ENCODE data around the gene BAIAP2.

BAIAP2 gene

GRCh38 chr17:81156866-81157805 is 122.2 kb downstream of the BAIAP2 start:
- H3K4me1 ChIP-seq (ENCODE audit: control insufficient read depth, insufficient read depth, low read length), result no peaks in the 10 kb centered on the region
- no peak overlapping the region for H3K4me3 ChIP-seq (ENCODE audit: low read length)
- no peak overlapping the region for H3K9ac ChIP-seq (ENCODE audit: low read length)
- no peaks in the 10 kb centered on the region for H3K36me3 ChIP-seq (ENCODE audit: control insufficient read depth, insufficient read depth, low read length)
- no peaks in the 10 kb centered on the region for H3K27me3 ChIP-seq (ENCODE audit: control insufficient read depth, insufficient read depth, low read length)
- H3K27ac ChIP-seq (ENCODE audit: low read depth, low read length), result no peak overlapping the region

- H3K9ac ChIP-seq (ENCODE audit: low read length), result no peak overlapping the region
- peaks cover 5% of the 10 kb centered on the region for H3K27me3 ChIP-seq (ENCODE audit: control insufficient read depth, insufficient read depth, low read length)
- no peaks in the 10 kb centered on the region for H3K4me1 ChIP-seq (ENCODE audit: control insufficient read depth, insufficient read depth, low read length)
- no peaks in the 10 kb centered on the region for H3K36me3 ChIP-seq (ENCODE audit: control insufficient read depth, insufficient read depth, low read length)
- no peak overlapping the region for H3K27ac ChIP-seq (ENCODE audit: low read depth, low read length)
- H3K4me3 ChIP-seq (ENCODE audit: low read length), result no peak overlapping the region
Observed at GRCh38 chr17:81157848-81158687, 123.1 kb downstream of the BAIAP2 start.

GRCh38 chr17:81158688-81159590 is 124.0 kb downstream of the BAIAP2 start:
- Histone ChIP-seq H3K4me3 (ENCODE audit: low read length) (no peak overlapping the region), H3K4me1 (ENCODE audit: control insufficient read depth, insufficient read depth, low read length) (no peaks in the 10 kb centered on the region), H3K36me3 (ENCODE audit: control insufficient read depth, insufficient read depth, low read length) (no peaks in the 10 kb centered on the region), H3K27me3 (ENCODE audit: control insufficient read depth, insufficient read depth, low read length) (peaks cover 7% of the 10 kb centered on the region), H3K9ac (ENCODE audit: low read length) (no peak overlapping the region), H3K27ac (ENCODE audit: low read depth, low read length) (no peak overlapping the region)

- Histone ChIP-seq H3K4me1 (ENCODE audit: control insufficient read depth, insufficient read depth, low read length) (no peaks in the 10 kb centered on the region), H3K36me3 (ENCODE audit: control insufficient read depth, insufficient read depth, low read length) (no peaks in the 10 kb centered on the region), H3K27ac (ENCODE audit: low read depth, low read length) (no peak overlapping the region), H3K9ac (ENCODE audit: low read length) (no peak overlapping the region), H3K27me3 (ENCODE audit: control insufficient read depth, insufficient read depth, low read length) (peaks cover 7% of the 10 kb centered on the region), H3K4me3 (ENCODE audit: low read length) (peak overlapping the region; percentile 8)
Observed at GRCh38 chr17:81159611-81160265, 124.8 kb downstream of the BAIAP2 start.

GRCh38 chr17:81160306-81160705 is 125.4 kb downstream of the BAIAP2 start:
- no peak overlapping the region for H3K9ac ChIP-seq (ENCODE audit: low read length)
- H3K27me3 ChIP-seq (ENCODE audit: control insufficient read depth, insufficient read depth, low read length), result peaks cover 10% of the 10 kb centered on the region
- no peak overlapping the region for H3K27ac ChIP-seq (ENCODE audit: low read depth, low read length)
- no peak overlapping the region for H3K4me3 ChIP-seq (ENCODE audit: low read length)
- H3K4me1 ChIP-seq (ENCODE audit: control insufficient read depth, insufficient read depth, low read length), result no peaks in the 10 kb centered on the region
- H3K36me3 ChIP-seq (ENCODE audit: control insufficient read depth, insufficient read depth, low read length), result no peaks in the 10 kb centered on the region

- H3K9ac ChIP-seq (ENCODE audit: low read length), result no peak overlapping the region
- H3K4me3 ChIP-seq (ENCODE audit: low read length), result no peak overlapping the region
- H3K36me3 ChIP-seq (ENCODE audit: control insufficient read depth, insufficient read depth, low read length), result no peaks in the 10 kb centered on the region
- H3K4me1 ChIP-seq (ENCODE audit: control insufficient read depth, insufficient read depth, low read length), result no peaks in the 10 kb centered on the region
- peaks cover 12% of the 10 kb centered on the region for H3K27me3 ChIP-seq (ENCODE audit: control insufficient read depth, insufficient read depth, low read length)
- H3K27ac ChIP-seq (ENCODE audit: low read depth, low read length), result no peak overlapping the region
Observed at GRCh38 chr17:81160747-81161453, 125.9 kb downstream of the BAIAP2 start.

GRCh38 chr17:81161536-81161935 is 126.6 kb downstream of the BAIAP2 start:
- no peak overlapping the region for H3K27ac ChIP-seq (ENCODE audit: low read depth, low read length)
- no peak overlapping the region for H3K9ac ChIP-seq (ENCODE audit: low read length)
- no peaks in the 10 kb centered on the region for H3K36me3 ChIP-seq (ENCODE audit: control insufficient read depth, insufficient read depth, low read length)
- no peaks in the 10 kb centered on the region for H3K4me1 ChIP-seq (ENCODE audit: control insufficient read depth, insufficient read depth, low read length)
- H3K27me3 ChIP-seq (ENCODE audit: control insufficient read depth, insufficient read depth, low read length), result peaks cover 13% of the 10 kb centered on the region
- no peak overlapping the region for H3K4me3 ChIP-seq (ENCODE audit: low read length)

- Histone ChIP-seq H3K4me3 (ENCODE audit: low read length) (no peak overlapping the region), H3K9ac (ENCODE audit: low read length) (no peak overlapping the region), H3K27ac (ENCODE audit: low read depth, low read length) (no peak overlapping the region), H3K27me3 (ENCODE audit: control insufficient read depth, insufficient read depth, low read length) (peaks cover 17% of the 10 kb centered on the region), H3K4me1 (ENCODE audit: control insufficient read depth, insufficient read depth, low read length) (no peaks in the 10 kb centered on the region), H3K36me3 (ENCODE audit: control insufficient read depth, insufficient read depth, low read length) (no peaks in the 10 kb centered on the region)
Observed at GRCh38 chr17:81161972-81162371, 127.0 kb downstream of the BAIAP2 start.

GRCh38 chr17:81162491-81162890 is 127.5 kb downstream of the BAIAP2 start:
- Histone ChIP-seq H3K36me3 (ENCODE audit: control insufficient read depth, insufficient read depth, low read length) (no peaks in the 10 kb centered on the region), H3K4me1 (ENCODE audit: control insufficient read depth, insufficient read depth, low read length) (no peaks in the 10 kb centered on the region), H3K27ac (ENCODE audit: low read depth, low read length) (no peak overlapping the region), H3K4me3 (ENCODE audit: low read length) (no peak overlapping the region), H3K27me3 (ENCODE audit: control insufficient read depth, insufficient read depth, low read length) (peaks cover 17% of the 10 kb centered on the region), H3K9ac (ENCODE audit: low read length) (no peak overlapping the region)

GRCh38 chr17:81163051-81163695 is 128.2 kb downstream of the BAIAP2 start:
- Histone ChIP-seq H3K36me3 (ENCODE audit: control insufficient read depth, insufficient read depth, low read length) (no peaks in the 10 kb centered on the region), H3K27ac (ENCODE audit: low read depth, low read length) (no peak overlapping the region), H3K27me3 (ENCODE audit: control insufficient read depth, insufficient read depth, low read length) (peaks cover 17% of the 10 kb centered on the region), H3K9ac (ENCODE audit: low read length) (no peak overlapping the region), H3K4me3 (ENCODE audit: low read length) (no peak overlapping the region), H3K4me1 (ENCODE audit: control insufficient read depth, insufficient read depth, low read length) (no peaks in the 10 kb centered on the region)

Data from rectal smooth muscle tissue (tissue), 1 donor.